DMS153 (cell line): ENCODE results near the gene NEK4.

Experiments used
- DNase-seq: peaks from one replicate; lab custom pipeline; 2025; lab: John Stamatoyannopoulos, UW

NEK4 gene

GRCh38 chr3:52770496-52771333, at the start of gene NEK4:
NEK4 (minus strand) TSS chr3:52770940; CDS start chr3:52770746, 194 bp downstream.
- peak; percentile 54 for DNase-seq

DNA sequence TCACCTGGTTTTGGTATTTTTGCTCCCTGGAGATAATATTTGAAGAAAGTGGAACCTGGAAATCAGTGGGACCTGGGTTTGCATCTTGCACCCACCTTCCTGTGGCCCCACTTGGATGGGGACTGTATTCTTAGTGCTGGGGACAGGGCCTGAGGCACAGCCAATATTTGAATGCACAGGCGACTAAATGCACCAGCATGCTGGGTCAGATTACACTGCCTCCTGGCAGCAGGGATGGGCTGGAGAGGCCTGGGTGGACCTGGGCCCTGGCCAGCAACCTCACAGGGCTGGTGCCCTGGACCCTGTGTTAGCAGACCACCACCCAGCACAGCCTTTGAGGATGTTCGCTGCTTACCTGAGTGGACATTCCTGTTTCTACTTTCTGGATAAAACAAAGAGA, 49.2 kb upstream of the NEK4 start:
- DNase-seq, result no peak

DNA sequence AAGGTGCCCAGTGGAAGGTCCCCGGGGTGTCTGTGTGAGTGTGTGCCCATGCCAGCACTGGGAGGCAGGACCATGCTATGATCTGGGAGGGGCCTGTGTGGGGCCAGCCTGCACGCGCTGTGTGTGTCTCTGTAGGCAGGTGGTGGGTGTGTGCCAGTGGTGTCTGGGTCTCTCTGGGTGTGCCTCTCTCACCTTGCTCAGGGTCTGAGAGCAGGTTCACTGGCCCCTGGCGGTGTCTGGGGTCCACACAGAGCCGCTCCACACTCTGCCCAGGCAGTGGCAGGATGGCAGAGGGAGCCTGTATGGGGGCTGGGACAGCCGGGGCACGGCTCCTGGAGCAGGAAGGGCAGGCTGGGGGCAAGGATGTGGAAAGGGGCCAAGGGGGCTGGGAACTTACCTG, 47.1 kb upstream of the NEK4 start:
- no peak for DNase-seq

- DNase-seq, result no peak
Measured at GRCh38 chr3:52817221-52817620, 46.5 kb upstream of the NEK4 start.

DNA sequence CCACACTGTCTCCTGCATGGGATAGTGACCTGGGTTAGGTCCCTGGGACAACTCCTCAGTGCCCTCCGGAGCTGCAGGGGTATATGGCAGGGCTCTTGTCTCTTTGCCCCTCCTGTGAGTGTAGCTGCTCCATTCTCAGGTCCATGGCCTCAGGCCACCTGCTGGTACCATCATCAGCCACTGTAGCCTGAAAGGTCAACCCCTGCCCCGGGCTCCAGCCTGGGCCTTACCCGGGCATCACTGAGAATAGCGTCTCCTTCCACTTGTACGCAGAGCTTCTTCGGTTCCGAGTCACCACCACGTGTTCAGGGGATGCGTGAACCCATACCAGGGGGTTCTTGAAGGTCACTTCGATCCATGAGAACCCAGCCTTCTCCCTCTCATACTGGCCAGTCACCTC, 45.9 kb upstream of the NEK4 start:
- no peak for DNase-seq

GRCh38 chr3:52816199-52816598, 45.5 kb upstream of the NEK4 start:
- DNase-seq, result no peak

- DNase-seq, result no peak
Measured at GRCh38 chr3:52813810-52814209, 43.1 kb upstream of the NEK4 start.

GRCh38 chr3:52811452-52812011, 40.8 kb upstream of the NEK4 start:
- no peak for DNase-seq

DNA sequence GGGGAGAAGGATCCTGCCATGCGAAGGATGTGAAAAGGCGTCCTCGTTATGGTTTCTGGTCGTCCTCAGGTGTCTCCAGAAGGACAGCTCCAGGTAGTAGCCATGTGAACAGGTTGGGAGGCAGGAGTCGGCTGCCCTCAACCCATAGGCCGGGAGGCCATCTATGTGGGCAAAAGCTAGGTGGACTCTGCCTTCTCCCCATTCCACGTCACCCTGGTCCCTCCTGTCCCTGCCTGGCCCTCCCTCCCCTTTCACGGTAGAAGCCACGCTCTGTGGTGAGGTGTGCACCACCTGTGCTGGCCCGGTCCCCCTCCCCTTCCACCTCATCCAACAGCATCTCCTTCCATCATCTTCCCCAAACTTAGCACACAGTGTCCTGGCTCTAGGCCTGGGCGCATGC, 40.2 kb upstream of the NEK4 start:
- no peak for DNase-seq

GRCh38 chr3:52809662-52810377, 39.1 kb upstream of the NEK4 start:
- peak; percentile 7 for DNase-seq

DNA sequence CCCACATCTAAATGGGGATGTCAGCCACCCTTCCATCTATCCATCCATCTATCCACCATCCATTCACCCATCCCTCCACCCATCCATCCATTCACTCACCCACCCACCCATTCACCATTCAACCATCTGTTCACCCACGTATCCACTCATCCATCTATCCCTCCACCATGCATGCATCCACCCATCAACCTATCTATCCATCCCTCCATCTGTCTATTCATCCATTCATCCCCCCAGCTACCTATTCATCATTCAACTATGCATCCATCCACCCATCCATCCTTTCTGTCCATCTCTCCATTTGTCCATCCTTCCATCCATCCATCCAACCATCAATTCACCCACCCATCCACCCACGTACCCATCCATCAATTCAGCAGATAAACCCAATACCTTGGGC, 38.4 kb upstream of the NEK4 start:
- no peak for DNase-seq

- no peak for DNase-seq
Measured at GRCh38 chr3:52805270-52806039, 34.7 kb upstream of the NEK4 start.

DNA sequence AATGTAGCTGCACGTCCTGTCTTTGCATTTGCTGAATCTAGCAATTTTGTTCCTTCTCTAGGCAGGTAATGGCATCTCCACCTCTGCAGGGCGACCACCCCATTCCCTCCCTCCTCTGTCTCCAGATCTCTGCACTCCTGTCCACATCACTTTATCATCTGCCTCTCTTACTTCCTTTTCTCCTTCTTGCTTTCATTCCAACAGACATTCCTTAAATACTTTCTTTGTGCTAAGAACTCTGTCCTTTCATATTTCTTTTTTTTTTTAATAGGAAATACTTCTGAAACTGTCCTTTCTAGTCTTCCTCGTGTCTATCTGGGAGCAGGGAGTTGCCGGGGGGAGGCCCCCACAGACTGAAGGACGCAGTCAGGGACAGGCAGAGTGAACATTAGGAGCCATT, 31.1 kb upstream of the NEK4 start:
- DNase-seq, result no peak

GRCh38 chr3:52800079-52800478, 29.3 kb upstream of the NEK4 start:
- no peak for DNase-seq

GRCh38 chr3:52798978-52799476, 28.3 kb upstream of the NEK4 start:
- no peak for DNase-seq

DNA sequence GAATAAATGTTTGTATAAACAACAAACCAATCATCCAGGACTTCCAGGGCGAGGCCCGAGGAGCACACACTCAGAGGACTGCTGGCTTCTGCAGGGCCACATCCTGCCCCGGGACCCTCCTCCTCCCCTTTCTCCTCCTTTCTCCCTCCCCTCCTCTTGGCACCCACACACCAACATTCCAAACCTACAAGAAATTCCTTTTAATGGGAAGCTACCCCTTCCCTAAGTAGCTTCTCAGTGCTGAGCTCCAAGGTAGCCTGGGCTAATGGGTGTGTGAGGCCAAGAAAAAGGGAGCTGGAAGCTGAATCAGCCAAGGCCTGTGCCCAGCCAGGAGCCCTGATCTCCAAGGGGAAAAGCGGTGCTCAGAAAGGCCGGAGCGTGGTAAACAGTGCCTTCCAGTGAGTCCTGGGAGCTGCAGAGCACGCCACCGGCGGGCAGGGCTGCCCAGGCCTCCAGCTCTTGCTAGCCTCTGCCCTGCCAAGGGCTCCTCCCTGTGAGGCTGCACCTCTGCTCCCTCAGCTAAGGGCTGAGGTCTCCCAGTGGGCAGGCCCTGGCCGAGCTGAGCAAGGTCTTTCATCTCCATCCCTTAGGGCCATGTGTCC, 27.7 kb upstream of the NEK4 start:
- DNase-seq, result no peak

- DNase-seq, result no peak
Measured at GRCh38 chr3:52796411-52796810, 25.7 kb upstream of the NEK4 start.

GRCh38 chr3:52795298-52795900, 24.7 kb upstream of the NEK4 start:
- DNase-seq, result no peak

DNA sequence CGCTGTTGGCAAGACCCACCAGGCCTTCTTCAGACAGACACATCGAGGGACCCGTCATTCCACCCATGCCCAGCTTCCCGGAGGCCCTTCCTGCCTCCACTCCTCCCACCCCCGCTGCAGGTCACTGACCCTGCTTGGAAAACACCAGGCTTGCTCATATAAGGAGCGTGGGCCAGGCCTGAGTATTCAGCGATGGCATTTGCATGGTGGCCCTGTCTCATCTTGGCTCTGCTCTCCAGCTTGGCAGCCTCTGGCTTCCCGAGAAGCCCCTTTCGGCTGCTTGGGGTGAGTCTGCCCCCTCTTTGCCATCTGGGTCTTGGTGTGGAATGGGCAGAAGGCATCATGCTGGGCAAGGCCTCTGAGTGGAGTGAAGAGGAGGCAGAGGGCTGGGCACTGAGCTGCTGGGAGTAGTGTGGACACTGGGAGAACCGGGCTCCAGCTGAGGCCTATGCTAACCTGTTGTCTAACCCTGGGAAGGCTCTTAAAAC, 23.9 kb upstream of the NEK4 start, which contains the start of gene ITIH3:
Gene ITIH3 (plus strand): TSS at position 185 of the 488 bp plus-strand sequence. CDS start 8 bp downstream, at position 193.
- no peak for DNase-seq

GRCh38 chr3:52793702-52794611, 23.2 kb upstream of the NEK4 start:
- no peak for DNase-seq
